Natural killer cell treated with Interleukin-12 subunit alpha and Interleukin-12 subunit beta and Interleukin-15 and Interleukin-18, amount 100 ng/mL, for 72 hours (primary cell): ENCODE results near the gene FBRSL1. TPM values are rescaled to one million over a fixed set of nuclear protein-coding genes. Genes with fewer than 3 reads are reported as not detected.

Source experiments
- ATAC-seq, 2 donors: fragments of 150-1000 bp; cut with Tn5 transposase in 1 of 2; sonication (Bioruptor Pico), chemical (Tn5 transposase) in 1 of 2; 2 replicates each; pipeline ENCODE4 v1.10.0; 2021
- DNase-seq: peaks from one replicate; pipeline ENCODE4 v3.0.0; 2022; ENCODE audit warnings: low spot score
- H3K27ac Mint-ChIP-seq, 2 donors: 1 replicate in 1 of 2; 2 replicates in 1 of 2; pipeline ENCODE4 v1.8.0; 2022; ENCODE audit warnings: mixed read lengths in 2 of 2, mild to moderate bottlenecking in 1 of 2, moderate library complexity in 1 of 2
- H3K27me3 Mint-ChIP-seq, 2 donors: 1 replicate in 1 of 2; 2 replicates in 1 of 2; pipeline ENCODE4 v1.8.0; 2022; ENCODE audit warnings: mixed read lengths in 2 of 2
- H3K36me3 Mint-ChIP-seq: one replicate; pipeline ENCODE4 v1.8.0; 2022; ENCODE audit warnings: mixed read lengths
- H3K4me1 Mint-ChIP-seq, 2 donors: 1 replicate in 1 of 2; 2 replicates in 1 of 2; pipeline ENCODE4 v1.8.0; 2022; ENCODE audit warnings: low read depth in 2 of 2, mixed read lengths in 2 of 2, mild to moderate bottlenecking in 1 of 2
- H3K4me3 Mint-ChIP-seq: one replicate; pipeline ENCODE4 v1.8.0; 2022; ENCODE audit warnings: mixed read lengths
- H3K9me3 Mint-ChIP-seq: 2 replicates; pipeline ENCODE4 v1.8.0; 2022; ENCODE audit warnings: mixed read lengths
- total RNA-seq, 2 donors: library from RNA; stranded (reverse); gene quantifications; one replicate each; pipeline ENCODE4 v1.2.3, GENCODE V29; 2022

FBRSL1 gene
- total RNA-seq, 2 donors from 2014 or later, result 38.0 to 91.5 TPM

- H3K27ac Mint-ChIP-seq, result no peak overlapping the region
- peaks cover 0 to 7% of the 10 kb centered on the region in 2 donors for H3K4me1 Mint-ChIP-seq
- no peak overlapping the region for H3K4me3 Mint-ChIP-seq
- no peaks in the 10 kb centered on the region for H3K9me3 Mint-ChIP-seq
- no peak for DNase-seq
- no peak for ATAC-seq
- no peaks in the 10 kb centered on the region for H3K36me3 Mint-ChIP-seq
- H3K27me3 Mint-ChIP-seq, result peaks cover 0 to 3% of the 10 kb centered on the region in 2 donors
These were observed 67.5 kb downstream of the FBRSL1 start for GRCh38 chr12:132557291-132558015.

- H3K4me1 Mint-ChIP-seq, result peaks cover 0 to 7% of the 10 kb centered on the region in 2 donors
- no peaks in the 10 kb centered on the region for H3K36me3 Mint-ChIP-seq
- no peak overlapping the region for H3K27ac Mint-ChIP-seq
- H3K4me3 Mint-ChIP-seq, result peak overlapping the region; percentile 56
- ATAC-seq (peak; percentile 36 to 59), DNase-seq (no peak)
- peaks cover 0 to 3% of the 10 kb centered on the region in 2 donors for H3K27me3 Mint-ChIP-seq
- H3K9me3 Mint-ChIP-seq, result no peaks in the 10 kb centered on the region
These were observed 68.3 kb downstream of the FBRSL1 start for GRCh38 chr12:132558042-132558856.

GRCh38 chr12:132558861-132559623 lies 69.1 kb downstream of the FBRSL1 start:
- peaks cover 0 to 3% of the 10 kb centered on the region in 2 donors for H3K27me3 Mint-ChIP-seq
- no peaks in the 10 kb centered on the region for H3K36me3 Mint-ChIP-seq
- H3K4me3 Mint-ChIP-seq, result peak overlapping the region; percentile 25
- peaks cover 0 to 10% of the 10 kb centered on the region in 2 donors for H3K4me1 Mint-ChIP-seq
- H3K9me3 Mint-ChIP-seq, result no peaks in the 10 kb centered on the region
- DNase-seq (no peak), ATAC-seq (no peak)
- H3K27ac Mint-ChIP-seq, result no peak overlapping the region

GRCh38 chr12:132559652-132560363 lies 69.9 kb downstream of the FBRSL1 start:
- ATAC-seq, result peak; percentile 78
- Mint-ChIP-seq H3K27me3 (peaks cover 0 to 3% of the 10 kb centered on the region in 2 donors), H3K9me3 (no peaks in the 10 kb centered on the region), H3K27ac (no peak overlapping the region), H3K4me1 (peaks cover 0 to 10% of the 10 kb centered on the region in 2 donors), H3K36me3 (no peaks in the 10 kb centered on the region), H3K4me3 (peak overlapping the region; percentile 25)
- no peak for DNase-seq

- peaks cover 0 to 10% of the 10 kb centered on the region in 2 donors for H3K4me1 Mint-ChIP-seq
- H3K27me3 Mint-ChIP-seq, result peaks cover 0 to 3% of the 10 kb centered on the region in 2 donors
- H3K27ac Mint-ChIP-seq, result no peak overlapping the region
- no peak for DNase-seq
- no peaks in the 10 kb centered on the region for H3K9me3 Mint-ChIP-seq
- ATAC-seq, result peak; percentile 25 to 38
- H3K4me3 Mint-ChIP-seq, result no peak overlapping the region
- H3K36me3 Mint-ChIP-seq, result no peaks in the 10 kb centered on the region
These were observed 70.3 kb downstream of the FBRSL1 start for GRCh38 chr12:132560364-132560613.

GRCh38 chr12:132560614-132561426 lies 70.9 kb downstream of the FBRSL1 start:
- Mint-ChIP-seq H3K4me3 (peak overlapping the region; percentile 67), H3K36me3 (no peaks in the 10 kb centered on the region), H3K27me3 (peaks cover 0 to 3% of the 10 kb centered on the region in 2 donors), H3K9me3 (no peaks in the 10 kb centered on the region), H3K4me1 (peaks cover 0 to 13% of the 10 kb centered on the region in 2 donors), H3K27ac (no peak overlapping the region)
- no peak for DNase-seq
- ATAC-seq, result peak; percentile 44 to 47

Other genes with a start within 250 kb of the FBRSL1 start
- gene GALNT9, start 160.6 kb upstream of the FBRSL1 start, total RNA-seq, result not detected
- gene LRCOL1, start 120.4 kb downstream of the FBRSL1 start, total RNA-seq, result not detected
- not detected for gene P2RX2, start 128.6 kb downstream of the FBRSL1 start, total RNA-seq
- 100 to 1,000 TPM in 1 of 2 donors, 10 to 100 TPM in 1; 94.3 to 265 TPM for gene POLE, start 197.2 kb downstream of the FBRSL1 start, total RNA-seq
- gene PXMP2, start 197.4 kb downstream of the FBRSL1 start, total RNA-seq, result 10 to 100 TPM in 1 of 2 donors, 1 to 10 TPM in 1; 9.6 to 22.2 TPM
- 100 to 1,000 TPM in 1 of 2 donors, 10 to 100 TPM in 1; 54.9 to 114 TPM for gene PGAM5, start 220.7 kb downstream of the FBRSL1 start, total RNA-seq